Ectodermal cell (in vitro differentiated cells): ENCODE measurements around the gene IBSP.

ENCODE experiments used
- H3K27ac ChIP-seq: 2 replicates; pipeline ENCODE4 v1.7.0; 2013; ENCODE audit warnings: mild to moderate bottlenecking, low read depth, low read length; ENCODE audit not compliant: insufficient read depth, poor library complexity, severe bottlenecking
- H3K27me3 ChIP-seq: 2 replicates; pipeline ENCODE4 v1.7.0; 2013; ENCODE audit warnings: mild to moderate bottlenecking, low read length; ENCODE audit not compliant: insufficient read depth, control insufficient read depth, poor library complexity, severe bottlenecking
- H3K36me3 ChIP-seq: one replicate; pipeline ENCODE4 v1.7.0; 2013; ENCODE audit warnings: low read length; ENCODE audit not compliant: control insufficient read depth, insufficient read depth
- H3K4me1 ChIP-seq: one replicate; pipeline ENCODE4 v1.7.0; 2013; ENCODE audit warnings: low read length; ENCODE audit not compliant: control insufficient read depth, insufficient read depth
- H3K4me3 ChIP-seq: 2 replicates; pipeline ENCODE4 v1.7.0; 2013; ENCODE audit warnings: low read depth, low read length, control low read depth; ENCODE audit not compliant: insufficient read depth
- H3K9me3 ChIP-seq: 2 replicates; pipeline ENCODE4 v1.7.0; 2013; ENCODE audit warnings: mild to moderate bottlenecking, low read length, moderate library complexity; ENCODE audit not compliant: control insufficient read depth
- WGBS, 2 experiments: methylation state at CpG; one replicate each; pipeline ENCODE4 v1.1.7; 2013; ENCODE audit warnings: missing lambda C conversion rate in 2 of 2; 5-methylcytosine and 5-hydroxymethylcytosine counted together

The IBSP gene

DNA sequence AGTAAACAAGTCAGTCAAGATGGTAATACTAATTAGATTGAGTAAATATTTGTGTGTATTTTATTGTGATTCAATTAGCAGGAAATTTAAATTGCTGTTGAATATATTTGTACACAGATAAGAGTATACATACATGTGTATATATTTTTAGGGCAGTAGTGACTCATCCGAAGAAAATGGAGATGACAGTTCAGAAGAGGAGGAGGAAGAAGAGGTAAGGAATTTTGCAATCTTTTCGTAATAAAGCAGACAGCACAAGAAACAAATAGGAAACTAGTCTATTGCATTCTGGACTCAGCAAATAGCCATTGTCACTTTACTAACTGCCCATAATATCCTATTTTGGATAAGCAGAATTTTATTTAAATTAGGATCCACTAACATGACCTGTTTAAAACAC, 6.6 kb downstream of the IBSP start:
- H3K27me3 ChIP-seq = no peaks in the 10 kb centered on the region
- WGBS, 2 experiments = 85 to 92% methylated on average over 2 of the region's 2 CpGs
- H3K36me3 ChIP-seq = no peaks in the 10 kb centered on the region
- H3K9me3 ChIP-seq = no peaks in the 10 kb centered on the region
- no peaks in the 10 kb centered on the region for H3K4me1 ChIP-seq
- H3K4me3 ChIP-seq = no peak overlapping the region
- H3K27ac ChIP-seq = no peak overlapping the region

GRCh38 chr4:87806520-87806919, 7.2 kb downstream of the IBSP start:
- no peaks in the 10 kb centered on the region for H3K4me1 ChIP-seq
- no peak overlapping the region for H3K27ac ChIP-seq
- H3K9me3 ChIP-seq = no peaks in the 10 kb centered on the region
- no peaks in the 10 kb centered on the region for H3K36me3 ChIP-seq
- H3K4me3 ChIP-seq = no peak overlapping the region
- H3K27me3 ChIP-seq = no peaks in the 10 kb centered on the region
- 86 to 96% methylated on average over 2 to 3 of the region's 3 CpGs for WGBS, 2 experiments

DNA sequence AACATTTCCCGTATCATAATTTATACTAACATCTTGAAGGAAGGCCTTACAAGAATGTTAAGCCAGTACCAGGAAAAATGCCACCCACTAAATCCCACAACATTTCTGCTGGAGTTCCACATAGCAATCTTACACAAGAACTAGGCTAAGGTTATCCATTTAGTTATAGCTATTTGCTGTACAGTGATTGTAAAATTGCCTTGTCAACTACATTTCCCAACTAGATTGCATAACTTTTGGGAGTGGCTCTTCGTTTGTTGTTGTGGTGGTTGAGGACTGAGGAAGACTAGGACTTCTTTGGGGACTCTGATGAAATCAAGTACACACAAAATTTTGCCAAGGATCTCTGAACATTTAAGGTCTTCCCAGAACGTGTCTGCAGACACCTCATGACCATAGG, 8.0 kb downstream of the IBSP start:
- no peaks in the 10 kb centered on the region for H3K9me3 ChIP-seq
- no peaks in the 10 kb centered on the region for H3K27me3 ChIP-seq
- H3K4me3 ChIP-seq = no peak overlapping the region
- H3K4me1 ChIP-seq = no peaks in the 10 kb centered on the region
- 92 to 96% methylated on average over 3 of the region's 3 CpGs for WGBS, 2 experiments
- no peaks in the 10 kb centered on the region for H3K36me3 ChIP-seq
- no peak overlapping the region for H3K27ac ChIP-seq

GRCh38 chr4:87811977-87812376, 12.6 kb downstream of the IBSP start:
- Histone ChIP-seq H3K27ac (no peak overlapping the region), H3K4me1 (no peaks in the 10 kb centered on the region), H3K27me3 (no peaks in the 10 kb centered on the region), H3K36me3 (no peaks in the 10 kb centered on the region), H3K9me3 (no peaks in the 10 kb centered on the region), H3K4me3 (no peak overlapping the region)
- WGBS, 2 experiments = 90 to 93% methylated on average over 1 of the region's 2 CpGs

- H3K4me1 ChIP-seq = peaks cover 14% of the 10 kb centered on the region
- 35 to 55% methylated on average over 8 of the region's 8 CpGs for WGBS, 2 experiments
- no peaks in the 10 kb centered on the region for H3K36me3 ChIP-seq
- H3K27ac ChIP-seq = peak overlapping the region; percentile 13
- H3K4me3 ChIP-seq = no peak overlapping the region
- H3K27me3 ChIP-seq = no peaks in the 10 kb centered on the region
- no peaks in the 10 kb centered on the region for H3K9me3 ChIP-seq
These were observed 20.0 kb downstream of the IBSP start for GRCh38 chr4:87819281-87819919.

DNA sequence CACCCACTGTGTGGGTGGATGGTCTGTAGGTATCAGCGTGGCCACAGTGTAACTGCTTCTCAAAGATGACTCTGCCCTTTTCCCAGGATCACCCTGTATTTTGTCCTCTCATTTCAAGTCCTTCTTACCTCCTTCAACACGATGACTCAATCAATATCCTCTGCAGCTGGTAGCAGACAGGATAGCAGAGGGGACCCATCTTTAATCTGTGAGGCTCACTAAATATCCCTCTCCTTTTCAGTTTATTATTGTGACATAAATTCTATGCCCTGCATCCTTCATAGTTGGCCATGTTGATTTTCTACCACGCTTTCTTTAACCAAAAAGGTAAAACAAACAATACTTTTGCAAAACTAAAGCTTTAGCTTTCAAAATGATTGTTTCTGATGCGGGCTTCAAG, 23.8 kb downstream of the IBSP start:
- no peaks in the 10 kb centered on the region for H3K27me3 ChIP-seq
- H3K9me3 ChIP-seq = no peaks in the 10 kb centered on the region
- H3K36me3 ChIP-seq = no peaks in the 10 kb centered on the region
- H3K4me1 ChIP-seq = peaks cover 14% of the 10 kb centered on the region
- no peak overlapping the region for H3K27ac ChIP-seq
- H3K4me3 ChIP-seq = no peak overlapping the region
- 85 to 93% methylated on average over 4 of the region's 4 CpGs for WGBS, 2 experiments

GRCh38 chr4:87823724-87824123, 24.4 kb downstream of the IBSP start:
- no peak overlapping the region for H3K4me3 ChIP-seq
- H3K27ac ChIP-seq = no peak overlapping the region
- H3K4me1 ChIP-seq = peaks cover 14% of the 10 kb centered on the region
- H3K27me3 ChIP-seq = no peaks in the 10 kb centered on the region
- H3K9me3 ChIP-seq = no peaks in the 10 kb centered on the region
- WGBS, 2 experiments = 83 to 90% methylated on average over 1 of the region's 1 CpG
- no peaks in the 10 kb centered on the region for H3K36me3 ChIP-seq

GRCh38 chr4:87824352-87824751, 25.0 kb downstream of the IBSP start:
- Histone ChIP-seq H3K27me3 (no peaks in the 10 kb centered on the region), H3K4me3 (no peak overlapping the region), H3K36me3 (no peaks in the 10 kb centered on the region), H3K9me3 (no peaks in the 10 kb centered on the region), H3K4me1 (peaks cover 9% of the 10 kb centered on the region), H3K27ac (no peak overlapping the region)
- WGBS, 2 experiments = 88 to 93% methylated on average over 1 of the region's 1 CpG

DNA sequence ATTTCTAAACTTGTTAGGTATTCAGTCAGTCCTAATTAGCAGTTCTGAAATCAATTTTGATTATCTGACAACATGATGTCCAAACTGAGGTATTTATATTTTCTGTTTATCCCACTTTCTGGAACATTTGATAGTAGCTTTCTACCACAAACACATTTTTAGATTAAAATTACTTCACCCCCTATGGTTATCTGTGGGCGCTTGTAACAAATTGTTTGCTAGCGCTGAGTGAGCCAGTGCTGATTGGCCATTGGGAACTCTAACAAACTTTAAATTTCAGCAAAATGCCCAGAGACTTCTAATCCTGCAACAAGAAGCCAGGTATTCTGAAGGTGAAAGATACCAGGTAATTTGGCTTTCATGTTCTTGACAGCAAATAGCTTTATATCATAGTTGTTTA, 33.3 kb downstream of the IBSP start, which contains the start of gene MEPE:
Gene MEPE, plus strand, starts transcription at position 301 of the 400 bp plus-strand sequence. CDS start 1,746 bp downstream, outside the sequence.
- H3K4me1 ChIP-seq = no peaks in the 10 kb centered on the region
- H3K4me3 ChIP-seq = no peak within 1 kb of the TSS
- 85 to 98% methylated on average over 2 of the region's 2 CpGs for WGBS, 2 experiments
- H3K27ac ChIP-seq = no peak within 1 kb of the TSS
- no peaks in the 10 kb centered on the region for H3K9me3 ChIP-seq
- no peaks in the 10 kb centered on the region for H3K27me3 ChIP-seq
- H3K36me3 ChIP-seq = no peaks in the 10 kb centered on the region

DNA sequence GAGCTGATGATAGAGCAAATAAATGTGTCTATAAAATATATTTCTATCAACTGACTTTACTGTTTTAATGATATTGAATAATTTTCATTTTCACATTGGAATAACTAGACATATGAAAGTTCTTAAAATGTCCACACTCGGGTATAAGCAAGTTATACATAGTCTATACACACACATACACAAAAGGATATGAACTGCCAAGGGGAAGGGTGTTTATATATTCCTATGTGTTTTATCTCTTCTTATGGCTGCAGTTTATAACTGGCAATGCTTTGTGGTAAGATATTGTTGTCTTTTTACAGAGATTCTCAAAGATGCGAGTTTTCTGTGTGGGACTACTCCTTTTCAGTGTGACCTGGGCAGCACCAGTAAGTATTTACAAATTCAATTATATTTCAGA, 35.0 kb downstream of the IBSP start:
- Histone ChIP-seq H3K36me3 (no peaks in the 10 kb centered on the region), H3K4me1 (peaks cover 7% of the 10 kb centered on the region), H3K4me3 (no peak overlapping the region), H3K9me3 (no peaks in the 10 kb centered on the region), H3K27ac (no peak overlapping the region), H3K27me3 (no peaks in the 10 kb centered on the region)
- WGBS, 2 experiments = 83 to 96% methylated on average over 1 of the region's 2 CpGs

- no peak overlapping the region for H3K27ac ChIP-seq
- H3K9me3 ChIP-seq = no peaks in the 10 kb centered on the region
- 93 to 100% methylated on average over 2 of the region's 2 CpGs for WGBS, 2 experiments
- H3K27me3 ChIP-seq = no peaks in the 10 kb centered on the region
- H3K36me3 ChIP-seq = no peaks in the 10 kb centered on the region
- H3K4me3 ChIP-seq = no peak overlapping the region
- H3K4me1 ChIP-seq = peaks cover 7% of the 10 kb centered on the region
These were observed 35.8 kb downstream of the IBSP start for GRCh38 chr4:87835197-87835596.
